Left ventricle myocardium inferior (tissue), 1 donor: ENCODE measurements around the gene PALLD. TPM values are rescaled to one million over a fixed set of nuclear protein-coding genes. Genes with fewer than 3 reads are reported as not detected.
A peak's percentile ranks its signal among the peaks of the same experiment; 100 is the strongest.

Experiments used
- DNase-seq: peaks from one replicate; pipeline ENCODE4 v3.0.0-alpha.2; 2020
- H3K27ac ChIP-seq: fragments of 200-600 bp; replicated peaks from 2 replicates; pipeline ENCODE4 v1.8.0; 2021
- H3K27me3 ChIP-seq: fragments of 200-600 bp; 2 replicates; pipeline ENCODE4 v1.8.0; 2021; ENCODE audit warnings: low read depth
- H3K36me3 ChIP-seq: fragments of 200-600 bp; 2 replicates; pipeline ENCODE4 v1.8.0; 2021
- H3K4me1 ChIP-seq: fragments of 200-600 bp; 2 replicates; pipeline ENCODE4 v1.8.0; 2021
- H3K4me3 ChIP-seq: fragments of 200-600 bp; 2 replicates; pipeline ENCODE4 v1.8.0; 2021; ENCODE audit warnings: mild to moderate bottlenecking, moderate library complexity
- H3K9me3 ChIP-seq: fragments of 200-600 bp; replicated peaks from 2 replicates; pipeline ENCODE4 v1.8.0; 2021
- CTCF ChIP-seq: fragments of 200-600 bp; IDR thresholded peaks from 2 replicates; pipeline ENCODE4 v1.8.0; 2021; ENCODE audit warnings: antibody characterized with exemption, mild to moderate bottlenecking, borderline replicate concordance
- intact Hi-C: fragments of 100-400 bp; cut with micrococcal nuclease; formaldehyde crosslinking; loops from one replicate; pipeline ENCODE4 v1.11.0; 2022
- total RNA-seq: library from RNA; stranded (reverse); fragmentation: NEBNext Ultra II Directional; extraction: Animal tissue kit (Norgen Biotek cat#: 25700); gene quantifications from one replicate; pipeline ENCODE4 v1.2.1, GENCODE V29; 2021
- donor health status: DM: no; HTN: yes; CAD: no; lungs with severe emphysema.

The PALLD gene
- total RNA-seq, 1 donor from 2014 or later: 871 TPM

DNA sequence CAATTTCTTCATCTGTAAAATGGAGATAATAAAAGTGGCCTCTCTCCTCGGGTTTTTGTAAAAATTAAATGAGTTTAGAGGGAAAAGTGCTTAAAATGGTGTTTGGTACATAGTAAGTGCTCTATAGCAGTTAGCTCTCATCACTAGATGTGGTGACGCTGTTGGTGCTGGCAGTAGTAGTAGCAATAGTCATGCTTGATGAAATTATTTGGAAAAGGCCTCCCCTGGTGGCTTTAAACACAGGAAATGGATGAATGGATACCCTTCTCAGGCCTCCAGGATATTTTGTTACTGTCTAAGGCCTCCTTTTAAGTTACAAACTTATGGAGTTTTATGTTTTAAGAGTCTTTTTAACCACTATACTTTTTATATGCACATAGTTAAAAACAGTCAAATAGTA is 370.3 kb downstream of the PALLD start:
- H3K9me3 ChIP-seq: no peaks in the 10 kb centered on the region
- no peak overlapping the region for H3K4me3 ChIP-seq
- no peak for TF ChIP-seq CTCF
- H3K27me3 ChIP-seq: no peaks in the 10 kb centered on the region
- H3K27ac ChIP-seq: peak overlapping the region; percentile 66
- peaks cover 97% of the 10 kb centered on the region for H3K4me1 ChIP-seq
- intact Hi-C loops: no loop called here
- no peak for DNase-seq
- H3K36me3 ChIP-seq: peaks cover 24% of the 10 kb centered on the region

DNA sequence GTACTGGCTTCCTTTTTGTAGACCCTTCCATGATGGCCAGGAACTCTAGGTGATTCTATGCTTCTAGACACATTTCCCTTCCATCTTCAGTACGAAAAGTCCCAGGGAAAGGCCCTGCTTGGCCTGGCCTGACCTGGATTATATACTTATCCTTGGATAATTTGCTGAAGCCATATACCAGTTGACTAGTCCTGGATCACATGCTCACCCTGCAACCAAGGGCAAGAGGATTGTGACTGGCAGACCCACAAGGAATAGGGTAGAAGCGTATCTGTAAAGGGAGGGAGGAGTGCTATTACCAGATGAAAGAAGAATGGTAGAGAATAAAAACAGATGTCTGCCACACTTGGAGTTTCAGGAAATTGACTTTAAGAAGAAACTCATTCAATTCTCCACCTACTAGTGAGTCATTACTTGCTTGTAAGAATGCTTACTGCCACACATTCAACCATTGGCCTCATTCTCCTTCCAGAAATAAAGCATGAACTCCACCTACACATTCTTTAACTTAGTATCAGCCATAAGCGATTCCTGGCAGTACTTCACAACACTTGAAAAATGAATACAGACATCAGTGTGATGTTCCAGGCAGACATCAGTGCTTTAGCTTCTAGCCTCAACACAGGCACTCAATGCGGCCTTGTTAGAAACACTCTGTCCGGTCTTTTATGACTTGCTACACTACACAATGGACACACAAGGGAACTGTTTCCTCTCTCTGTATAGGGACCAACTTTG is 371.4 kb downstream of the PALLD start:
- H3K4me3 ChIP-seq: no peak overlapping the region
- H3K36me3 ChIP-seq: peaks cover 15% of the 10 kb centered on the region
- peak overlapping the region; percentile 66 for H3K27ac ChIP-seq
- peaks cover 86% of the 10 kb centered on the region for H3K4me1 ChIP-seq
- H3K27me3 ChIP-seq: no peaks in the 10 kb centered on the region
- H3K9me3 ChIP-seq: no peaks in the 10 kb centered on the region
- TF ChIP-seq CTCF: no peak
- no peak for DNase-seq
- intact Hi-C loops: no loop called here

GRCh38 chr4:168868802-168869201 is 371.9 kb downstream of the PALLD start:
- intact Hi-C loops: no loop called here
- no peaks in the 10 kb centered on the region for H3K27me3 ChIP-seq
- no peaks in the 10 kb centered on the region for H3K9me3 ChIP-seq
- no peak for DNase-seq
- H3K36me3 ChIP-seq: peaks cover 14% of the 10 kb centered on the region
- H3K4me3 ChIP-seq: no peak overlapping the region
- H3K4me1 ChIP-seq: peaks cover 85% of the 10 kb centered on the region
- no peak for TF ChIP-seq CTCF
- peak overlapping the region; percentile 66 for H3K27ac ChIP-seq

GRCh38 chr4:168870004-168870403 is 373.2 kb downstream of the PALLD start:
- TF ChIP-seq CTCF: no peak
- intact Hi-C loops: no loop called here
- H3K4me3 ChIP-seq: no peak overlapping the region
- H3K27me3 ChIP-seq: no peaks in the 10 kb centered on the region
- H3K27ac ChIP-seq: peak overlapping the region; percentile 66
- H3K4me1 ChIP-seq: peaks cover 85% of the 10 kb centered on the region
- DNase-seq: no peak
- peaks cover 14% of the 10 kb centered on the region for H3K36me3 ChIP-seq
- H3K9me3 ChIP-seq: no peaks in the 10 kb centered on the region

DNA sequence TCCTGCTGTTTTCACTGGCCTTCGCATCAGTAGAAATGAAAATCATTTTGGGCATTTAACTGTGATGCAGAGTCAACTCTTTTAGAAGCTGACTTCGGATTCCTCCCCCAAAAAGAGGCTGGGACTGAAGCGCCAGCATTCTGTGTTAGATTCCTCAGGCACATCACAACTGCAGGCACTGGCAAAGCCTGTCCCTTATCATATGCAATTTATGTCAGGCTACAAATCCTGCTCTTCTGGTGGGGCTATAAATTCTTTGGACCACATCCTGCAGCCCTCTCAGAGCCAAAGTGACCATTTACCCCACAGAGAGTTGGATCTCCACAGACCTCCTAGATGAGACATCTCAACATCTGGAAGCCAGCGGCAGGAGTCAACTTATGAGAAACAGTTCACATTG is 374.8 kb downstream of the PALLD start:
- no peak overlapping the region for H3K4me3 ChIP-seq
- peaks cover 86% of the 10 kb centered on the region for H3K4me1 ChIP-seq
- no peak for DNase-seq
- H3K36me3 ChIP-seq: peaks cover 14% of the 10 kb centered on the region
- H3K27ac ChIP-seq: peak overlapping the region; percentile 19
- TF ChIP-seq CTCF: no peak
- intact Hi-C loops: no loop called here
- H3K27me3 ChIP-seq: no peaks in the 10 kb centered on the region
- H3K9me3 ChIP-seq: no peaks in the 10 kb centered on the region
